IMR-90 (cell line): Measurements from ENCODE around the gene NPAS2. TPM values are rescaled to one million over a fixed set of nuclear protein-coding genes. Genes with fewer than 3 reads are reported as not detected.

Experiments
- ATAC-seq: fragments of 200-7000 bp; cut with Tn5 transposase; 2 replicates; pipeline ENCODE4 v1.9.1; 2020; ENCODE audit warnings: low read depth, mild to moderate bottlenecking, moderate library complexity
- BruUV-seq: library from RNA; stranded (reverse); fragments of 400-500 nt; replicated peaks from 2 replicates; lab custom pipeline; 2021; lab: Mats Ljungman, UMichigan
- CTCF ChIA-PET: fragments of 300-600 bp; formaldehyde crosslinking; extraction: SDS; loops from one replicate; lab custom pipeline; 2021; ENCODE audit warnings: antibody characterized with exemption; lab: Yijun Ruan, JAX
- POLR2A ChIA-PET: fragments of 300-600 bp; sonication (Branson Sonifier 250); formaldehyde crosslinking; loops from one replicate; lab custom pipeline; 2022; ENCODE audit warnings: antibody characterized with exemption; ENCODE audit not compliant: unreplicated experiment; lab: Charles Lee
- DNase-seq: peaks from one replicate; pipeline ENCODE4 v3.0.0; 2013
- H2AFZ ChIP-seq: replicated peaks from 2 replicates; pipeline ENCODE3; 2013; ENCODE audit warnings: low read length, mild to moderate bottlenecking; ENCODE audit not compliant: poor library complexity
- H2AK5ac ChIP-seq: 2 replicates; pipeline ENCODE4 v1.6.1; 2013; ENCODE audit warnings: low read depth, low read length, inconsistent platforms
- H2AK9ac ChIP-seq: replicated peaks from 2 replicates; pipeline ENCODE3; 2013; ENCODE audit warnings: mild to moderate bottlenecking, low read depth, low read length, moderate library complexity; ENCODE audit not compliant: poor library complexity
- H2BK120ac ChIP-seq: 2 replicates; pipeline ENCODE4 v1.6.1; 2013; ENCODE audit warnings: low read depth, low read length, inconsistent platforms
- H2BK15ac ChIP-seq: 3 replicates; pipeline ENCODE4 v1.6.1; 2013; ENCODE audit warnings: low read depth, low read length, inconsistent platforms
- H2BK20ac ChIP-seq: 2 replicates; pipeline ENCODE4 v1.6.1; 2013; ENCODE audit warnings: low read depth, mild to moderate bottlenecking, inconsistent platforms, low read length, moderate library complexity
- H2BK5ac ChIP-seq: 2 replicates; pipeline ENCODE4 v1.6.1; 2013; ENCODE audit warnings: mild to moderate bottlenecking, low read depth, low read length, inconsistent platforms; ENCODE audit not compliant: poor library complexity, severe bottlenecking
- H3K14ac ChIP-seq: replicated peaks from 2 replicates; pipeline ENCODE4 v1.6.1; 2013; ENCODE audit warnings: low read depth, low read length, inconsistent platforms
- H3K18ac ChIP-seq: 2 replicates; pipeline ENCODE4 v1.6.1; 2013; ENCODE audit warnings: low read depth, low read length, control low read depth
- H3K23ac ChIP-seq: 2 replicates; pipeline ENCODE4 v1.6.1; 2013; ENCODE audit warnings: low read depth, low read length, inconsistent platforms
- H3K27ac ChIP-seq: 2 replicates; pipeline ENCODE4 v1.5.1; 2013; ENCODE audit warnings: mild to moderate bottlenecking, control low read depth, low read length; ENCODE audit not compliant: insufficient read depth
- H3K27me3 ChIP-seq: 2 replicates; pipeline ENCODE4 v1.6.1; 2013; ENCODE audit warnings: low read length; ENCODE audit not compliant: control insufficient read depth, insufficient read depth
- H3K36me3 ChIP-seq: 2 replicates; pipeline ENCODE4 v1.6.1; 2013; ENCODE audit warnings: low read length, mixed read lengths; ENCODE audit not compliant: control insufficient read depth, insufficient read depth
- H3K4ac ChIP-seq: 2 replicates; pipeline ENCODE4 v1.6.1; 2013; ENCODE audit warnings: low read depth, low read length, inconsistent platforms
- H3K4me1 ChIP-seq: 2 replicates; pipeline ENCODE4 v1.6.1; 2013; ENCODE audit warnings: low read length, mixed read lengths; ENCODE audit not compliant: control insufficient read depth, insufficient read depth
- H3K4me2 ChIP-seq: 2 replicates; pipeline ENCODE4 v1.6.1; 2013; ENCODE audit warnings: low read depth, mild to moderate bottlenecking, control low read depth, low read length, moderate library complexity
- H3K4me3 ChIP-seq: 2 replicates; pipeline ENCODE4 v1.5.1; 2013; ENCODE audit warnings: low read depth, mild to moderate bottlenecking, control low read depth, low read length, moderate library complexity; ENCODE audit not compliant: insufficient read depth
- H3K56ac ChIP-seq: 2 replicates; pipeline ENCODE4 v1.6.1; 2013; ENCODE audit warnings: low read length, inconsistent platforms; ENCODE audit not compliant: insufficient read depth; ENCODE audit errors: extremely low read depth
- H3K79me1 ChIP-seq, 2 experiments: 2 replicates each; pipeline ENCODE4 v1.6.1; 2013; ENCODE audit warnings: low read length in 2 of 2, inconsistent platforms in 1 of 2, low read depth in 1 of 2
- H3K9ac ChIP-seq: 2 replicates; pipeline ENCODE4 v1.6.1; 2013; ENCODE audit warnings: low read depth, low read length, control low read depth
- H3K9me1 ChIP-seq: 2 replicates; pipeline ENCODE4 v1.6.1; 2013; ENCODE audit warnings: low read length, inconsistent platforms; ENCODE audit not compliant: insufficient read depth
- H3K9me3 ChIP-seq: 2 replicates; pipeline ENCODE4 v1.6.1; 2013; ENCODE audit warnings: low read length; ENCODE audit not compliant: control insufficient read depth, insufficient read depth
- H4K20me1 ChIP-seq: 2 replicates; pipeline ENCODE4 v1.6.1; 2013; ENCODE audit warnings: low read length, inconsistent platforms; ENCODE audit not compliant: insufficient read depth
- H4K5ac ChIP-seq: 2 replicates; pipeline ENCODE4 v1.6.1; 2013; ENCODE audit warnings: mild to moderate bottlenecking, low read depth, low read length, control low read depth
- H4K8ac ChIP-seq, 2 experiments: 2 replicates each; pipeline ENCODE4 v1.6.1; 2013; ENCODE audit warnings: low read depth in 2 of 2, low read length in 2 of 2, control low read depth in 1 of 2, inconsistent platforms in 1 of 2
- H4K91ac ChIP-seq: 2 replicates; pipeline ENCODE4 v1.6.1; 2013; ENCODE audit warnings: low read depth, low read length, inconsistent platforms; ENCODE audit not compliant: insufficient read depth
- CHD1 ChIP-seq: IDR thresholded peaks from 2 replicates; pipeline ENCODE4 v1.6.1; 2012; ENCODE audit warnings: low read depth, low read length, improper control_type of control experiment
- MAFK ChIP-seq: IDR thresholded peaks from 2 replicates; pipeline ENCODE4 v1.6.1; 2012; ENCODE audit warnings: low read depth, low read length, improper control_type of control experiment
- WGBS, 2 experiments: methylation state at CpG; one replicate each; pipeline versions ENCODE4 v1.1.5 to v1.1.7; 2013; ENCODE audit warnings: missing lambda C conversion rate in 2 of 2; ENCODE audit not compliant: insufficient read length in 1 of 2; ENCODE audit errors: extremely low coverage in 2 of 2; 5-methylcytosine and 5-hydroxymethylcytosine counted together
- dilution Hi-C: fragments of 300-500 bp; cut with HindIII; formaldehyde crosslinking; loops from one replicate; pipeline ENCODE4 v1.14.3; 2018; ENCODE audit warnings: low sequenced_read_pairs; ENCODE audit not compliant: unreplicated experiment
- in situ Hi-C: fragments of 300-500 bp; cut with MboI; formaldehyde crosslinking; loops from 3 replicates; pipeline ENCODE4 v1.14.3; 2019; ENCODE audit warnings: low sequenced_read_pairs, inconsistent platforms, mixed read lengths
- intact Hi-C: fragments of 100-400 bp; cut with micrococcal nuclease; formaldehyde crosslinking; loops from 2 replicates; pipeline ENCODE4 v1.10.0; 2022
- polyA plus RNA-seq, 3 experiments: library from polyadenylated mRNA; depleted of rRNA; stranded (reverse); fragments of >200 nt; gene quantifications; 2 replicates each; pipeline ENCODE4 v1.2.3, GENCODE V29; 2012; ENCODE audit warnings: low replicate concordance in 1 of 3
- total RNA-seq: library from RNA; depleted of rRNA; stranded (reverse); fragments of >200 nt; gene quantifications from 2 replicates; pipeline ENCODE4 v1.2.3, GENCODE V29; 2012

NPAS2 gene
- total and polyA plus RNA-seq, 2 of the 4 experiments (the other 2 are of a cell fraction), result 5.2 to 14.8 TPM

GRCh38 chr2:100997509-100998234, 177.7 kb downstream of the NPAS2 start:
- H3K4me1 ChIP-seq, result peaks cover 4% of the 10 kb centered on the region
- in situ Hi-C loops (no loop called here), intact Hi-C loops (no loop called here), dilution Hi-C loops (no loop called here)
- no peak overlapping the region for H4K5ac ChIP-seq
- H3K23ac ChIP-seq, result no peak overlapping the region
- H3K36me3 ChIP-seq, result peaks cover 9% of the 10 kb centered on the region
- no peak overlapping the region for H3K4ac ChIP-seq
- peaks cover 10% of the 10 kb centered on the region; the same call in 1 of the 2 replicates for H3K9me1 ChIP-seq
- H3K18ac ChIP-seq, result no peak overlapping the region
- ATAC-seq (no peak), DNase-seq (no peak)
- no peaks in the 10 kb centered on the region for H3K27me3 ChIP-seq
- no peak overlapping the region for H2BK5ac ChIP-seq
- no peak overlapping the region for H2AFZ ChIP-seq
- H3K27ac ChIP-seq, result no peak overlapping the region
- no peak overlapping the region for H4K8ac ChIP-seq
- no CpG with 5 or more reads among the region's 5 CpGs for WGBS, 2 experiments
- BruUV-seq, result no TSS peak
- H3K4me2 ChIP-seq, result no peak overlapping the region
- no peak overlapping the region for H4K91ac ChIP-seq
- no peak overlapping the region for H3K14ac ChIP-seq
- CTCF ChIA-PET, result no interaction called here
- no peak overlapping the region for H2BK20ac ChIP-seq
- no peak overlapping the region for H2BK120ac ChIP-seq
- H3K79me1 ChIP-seq, result 0 out of 4 replicates have a peak, but pooled peaks cover 0 to 5% of the 10 kb centered on the region in 2 experiments
- no peak overlapping the region for H2AK9ac ChIP-seq
- POLR2A ChIA-PET, result no interaction called here
- H4K20me1 ChIP-seq, result peaks cover 5% of the 10 kb centered on the region
- H2BK15ac ChIP-seq, result no peak overlapping the region
- TF ChIP-seq CHD1 (no peak), MAFK (peak; percentile 57)
- H3K56ac ChIP-seq, result no peak overlapping the region
- H3K4me3 ChIP-seq, result no peak overlapping the region
- H3K9ac ChIP-seq, result no peak overlapping the region
- no peaks in the 10 kb centered on the region for H3K9me3 ChIP-seq
- H2AK5ac ChIP-seq, result no peak overlapping the region
